GM18499 (cell line): ENCODE data around the gene CIP2A.

Experiments used
- ATAC-seq: cut with Tn5 transposase; IDR thresholded peaks from one replicate; pipeline ENCODE4 v1.9.1; 2021; ENCODE audit warnings: moderate number of reproducible peaks; ENCODE audit not compliant: insufficient read depth, unreplicated experiment

Gene CIP2A

GRCh38 chr3:108565506-108565905 is 23.7 kb downstream of the CIP2A start:
- no peak for ATAC-seq

- ATAC-seq = no peak
These were observed 24.7 kb downstream of the CIP2A start for GRCh38 chr3:108564564-108564963.

- ATAC-seq = no peak
These were observed 26.7 kb downstream of the CIP2A start for GRCh38 chr3:108562565-108562964.

GRCh38 chr3:108555966-108556581 is 33.2 kb downstream of the CIP2A start:
- ATAC-seq = no peak

- no peak for ATAC-seq
These were observed 34.2 kb downstream of the CIP2A start for GRCh38 chr3:108554913-108555571.

GRCh38 chr3:108554229-108554628 is 35.0 kb downstream of the CIP2A start:
- no peak for ATAC-seq

- no peak for ATAC-seq
These were observed 36.7 kb downstream of the CIP2A start for GRCh38 chr3:108552267-108553159.

- no peak for ATAC-seq
These were observed 40.4 kb downstream of the CIP2A start for GRCh38 chr3:108548886-108549285.

GRCh38 chr3:108548304-108548703 is 40.9 kb downstream of the CIP2A start:
- ATAC-seq = no peak

- ATAC-seq = no peak
These were observed 42.5 kb downstream of the CIP2A start for GRCh38 chr3:108546692-108547091.

GRCh38 chr3:108546247-108546646 is 43.0 kb downstream of the CIP2A start:
- no peak for ATAC-seq

- ATAC-seq = no peak
These were observed 51.2 kb downstream of the CIP2A start for GRCh38 chr3:108538083-108538482.

GRCh38 chr3:108528459-108529252 is 60.6 kb downstream of the CIP2A start:
- peak; percentile 91 for ATAC-seq

- no peak for ATAC-seq
These were observed 61.4 kb downstream of the CIP2A start for GRCh38 chr3:108527817-108528216.

- no peak for ATAC-seq
These were observed 62.1 kb downstream of the CIP2A start for GRCh38 chr3:108527109-108527508.

GRCh38 chr3:108525971-108526370 is 63.3 kb downstream of the CIP2A start:
- ATAC-seq = no peak

GRCh38 chr3:108525256-108525655 is 64.0 kb downstream of the CIP2A start:
- ATAC-seq = no peak

- ATAC-seq = no peak
These were observed 64.7 kb downstream of the CIP2A start for GRCh38 chr3:108524537-108524936.

- ATAC-seq = no peak
These were observed 70.3 kb downstream of the CIP2A start for GRCh38 chr3:108518895-108519294.

- ATAC-seq = no peak
These were observed 72.4 kb downstream of the CIP2A start for GRCh38 chr3:108516881-108517280.
